WTC11 (cell line): ENCODE results near the gene SLC12A4. TPM values are rescaled to one million over a fixed set of nuclear protein-coding genes. Genes with fewer than 3 reads are reported as not detected.
A peak's percentile ranks its signal among the peaks of the same experiment; 100 is the strongest.

Experiments
- ARID4B ChIP-seq: sonication (generic); formaldehyde crosslinking; IDR thresholded peaks from 2 replicates; pipeline ENCODE4 v1.8.0; 2023; ENCODE audit warnings: missing genetic modification reagents, mild to moderate bottlenecking, borderline replicate concordance
- E2F1 ChIP-seq: sonication (generic); formaldehyde crosslinking; IDR thresholded peaks from 2 replicates; pipeline ENCODE4 v1.8.0; 2022; ENCODE audit warnings: mild to moderate bottlenecking, missing genetic modification reagents
- ESRRA ChIP-seq: sonication (generic); formaldehyde crosslinking; IDR thresholded peaks from 2 replicates; pipeline ENCODE4 v1.8.1; 2022; ENCODE audit warnings: mild to moderate bottlenecking, missing genetic modification reagents, borderline replicate concordance
- FOXJ3 ChIP-seq: sonication (generic); formaldehyde crosslinking; IDR thresholded peaks from 2 replicates; pipeline ENCODE4 v1.9.0; 2021; ENCODE audit warnings: missing genetic modification reagents, mild to moderate bottlenecking, borderline replicate concordance
- FOXP4 ChIP-seq: sonication (generic); formaldehyde crosslinking; IDR thresholded peaks from 2 replicates; pipeline ENCODE4 v1.8.0; 2022; ENCODE audit warnings: mild to moderate bottlenecking, missing genetic modification reagents
- GABPB1 ChIP-seq: sonication (generic); formaldehyde crosslinking; IDR thresholded peaks from 2 replicates; pipeline ENCODE4 v1.8.1; 2023; ENCODE audit warnings: mild to moderate bottlenecking, missing genetic modification reagents
- NFATC4 ChIP-seq: fragments of 250-450 bp; sonication (Bioruptor Pico); IDR thresholded peaks from 2 replicates; pipeline ENCODE4 v1.9.0; 2021; ENCODE audit warnings: mild to moderate bottlenecking
- NR1H2 ChIP-seq: sonication (generic); formaldehyde crosslinking; IDR thresholded peaks from 2 replicates; pipeline ENCODE4 v1.9.0; 2021; ENCODE audit warnings: mild to moderate bottlenecking, moderate library complexity, missing genetic modification reagents
- NR3C1 ChIP-seq: sonication (generic); formaldehyde crosslinking; conservative IDR thresholded peaks from 2 replicates; pipeline ENCODE4 v1.8.1; 2023; ENCODE audit warnings: low read depth, mild to moderate bottlenecking, missing genetic modification reagents
- PRRX2 ChIP-seq: fragments of 250-450 bp; sonication (Bioruptor Pico); IDR thresholded peaks from 2 replicates; pipeline ENCODE4 v1.8.0; 2021; ENCODE audit warnings: mild to moderate bottlenecking
- TP53 ChIP-seq: sonication (generic); formaldehyde crosslinking; IDR thresholded peaks from 2 replicates; pipeline ENCODE4 v1.8.1; 2023; ENCODE audit warnings: mild to moderate bottlenecking, missing genetic modification reagents
- ZBTB21 ChIP-seq: sonication (generic); formaldehyde crosslinking; IDR thresholded peaks from 2 replicates; pipeline ENCODE4 v1.8.1; 2023; ENCODE audit warnings: mild to moderate bottlenecking, missing genetic modification reagents, borderline replicate concordance
- ZNF281 ChIP-seq: sonication (generic); formaldehyde crosslinking; IDR thresholded peaks from 2 replicates; pipeline ENCODE4 v1.8.0; 2023; ENCODE audit warnings: mild to moderate bottlenecking, missing genetic modification reagents
- total RNA-seq: library from RNA; stranded (reverse); gene quantifications from 3 replicates; pipeline ENCODE4 v1.2.3, GENCODE V29; 2021
- TF ChIP-seq, protein P1 (sequence below): sonication (generic); formaldehyde crosslinking; IDR thresholded peaks from 2 replicates; pipeline ENCODE4 v1.8.1; 2023; ENCODE audit warnings: mild to moderate bottlenecking, missing genetic modification reagents, moderate library complexity
- TF ChIP-seq, protein P2 (sequence below): sonication (generic); formaldehyde crosslinking; IDR thresholded peaks from 2 replicates; pipeline ENCODE4 v1.8.1; 2023; ENCODE audit warnings: mild to moderate bottlenecking, missing genetic modification reagents, moderate library complexity
- TF ChIP-seq, protein P3 (sequence below): sonication (generic); formaldehyde crosslinking; IDR thresholded peaks from 2 replicates; pipeline ENCODE4 v1.8.1; 2022; ENCODE audit warnings: mild to moderate bottlenecking, missing genetic modification reagents, moderate library complexity, borderline replicate concordance
- TF ChIP-seq, protein P4 (sequence below): sonication (generic); formaldehyde crosslinking; IDR thresholded peaks from 2 replicates; pipeline ENCODE4 v1.8.0; 2022; ENCODE audit warnings: mild to moderate bottlenecking, missing genetic modification reagents

SLC12A4 gene
- total RNA-seq, 1 experiment from 2014 or later = 94.1 TPM

GRCh38 chr16:67936124-67936879, 32.1 kb downstream of the SLC12A4 start, which contains the start of gene PSMB10 (continued):
- TF ChIP-seq ZNF281 (CRISPR knock-in tag) (no peak), NR1H2 (CRISPR knock-in tag) (no peak), FOXJ3 (CRISPR knock-in tag) (no peak), E2F1 (no peak), FOXP4 (0 out of 2 replicates have a peak, but pooled peaks have one; percentile 9), ESRRA (CRISPR knock-in tag) (no peak), NFATC4 (CRISPR knock-in tag) (no peak), TP53 (CRISPR knock-in tag) (no peak), ARID4B (CRISPR knock-in tag) (no peak; the same call in 1 of the 2 replicates), NR3C1 (CRISPR knock-in tag) (no peak), PRRX2 (CRISPR knock-in tag) (no peak), ZBTB21 (CRISPR knock-in tag) (no peak), GABPB1 (CRISPR knock-in tag) (no peak)
- TF ChIP-seq, protein P1, sequence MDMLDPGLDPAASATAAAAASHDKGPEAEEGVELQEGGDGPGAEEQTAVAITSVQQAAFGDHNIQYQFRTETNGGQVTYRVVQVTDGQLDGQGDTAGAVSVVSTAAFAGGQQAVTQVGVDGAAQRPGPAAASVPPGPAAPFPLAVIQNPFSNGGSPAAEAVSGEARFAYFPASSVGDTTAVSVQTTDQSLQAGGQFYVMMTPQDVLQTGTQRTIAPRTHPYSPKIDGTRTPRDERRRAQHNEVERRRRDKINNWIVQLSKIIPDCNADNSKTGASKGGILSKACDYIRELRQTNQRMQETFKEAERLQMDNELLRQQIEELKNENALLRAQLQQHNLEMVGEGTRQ (CRISPR knock-in tag) = no peak
- TF ChIP-seq, protein P2, sequence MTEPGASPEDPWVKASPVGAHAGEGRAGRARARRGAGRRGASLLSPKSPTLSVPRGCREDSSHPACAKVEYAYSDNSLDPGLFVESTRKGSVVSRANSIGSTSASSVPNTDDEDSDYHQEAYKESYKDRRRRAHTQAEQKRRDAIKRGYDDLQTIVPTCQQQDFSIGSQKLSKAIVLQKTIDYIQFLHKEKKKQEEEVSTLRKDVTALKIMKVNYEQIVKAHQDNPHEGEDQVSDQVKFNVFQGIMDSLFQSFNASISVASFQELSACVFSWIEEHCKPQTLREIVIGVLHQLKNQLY (CRISPR knock-in tag) = no peak
- TF ChIP-seq, protein P3, sequence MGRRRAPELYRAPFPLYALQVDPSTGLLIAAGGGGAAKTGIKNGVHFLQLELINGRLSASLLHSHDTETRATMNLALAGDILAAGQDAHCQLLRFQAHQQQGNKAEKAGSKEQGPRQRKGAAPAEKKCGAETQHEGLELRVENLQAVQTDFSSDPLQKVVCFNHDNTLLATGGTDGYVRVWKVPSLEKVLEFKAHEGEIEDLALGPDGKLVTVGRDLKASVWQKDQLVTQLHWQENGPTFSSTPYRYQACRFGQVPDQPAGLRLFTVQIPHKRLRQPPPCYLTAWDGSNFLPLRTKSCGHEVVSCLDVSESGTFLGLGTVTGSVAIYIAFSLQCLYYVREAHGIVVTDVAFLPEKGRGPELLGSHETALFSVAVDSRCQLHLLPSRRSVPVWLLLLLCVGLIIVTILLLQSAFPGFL (CRISPR knock-in tag) = no peak
- TF ChIP-seq, protein P4, sequence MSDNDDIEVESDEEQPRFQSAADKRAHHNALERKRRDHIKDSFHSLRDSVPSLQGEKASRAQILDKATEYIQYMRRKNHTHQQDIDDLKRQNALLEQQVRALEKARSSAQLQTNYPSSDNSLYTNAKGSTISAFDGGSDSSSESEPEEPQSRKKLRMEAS (CRISPR knock-in tag) = no peak
